Neural cell (in vitro differentiated cells): Measurements from ENCODE around the gene BIVM. TPM values are rescaled to one million over a fixed set of nuclear protein-coding genes. Genes with fewer than 3 reads are reported as not detected.
A peak's percentile ranks its signal among the peaks of the same experiment; 100 is the strongest.

Source experiments
- H2AFZ ChIP-seq: fragments of 200-600, 300-800 bp; sonication (generic), shearing (Covaris generic); 2 replicates; pipeline ENCODE4 v1.6.0; 2014; ENCODE audit warnings: low read depth, mild to moderate bottlenecking, antibody characterized with exemption, low read length, moderate library complexity
- H3F3A ChIP-seq: fragments of 200-600 bp; shearing (Covaris generic); 2 replicates; pipeline ENCODE4 v1.6.1; 2016; ENCODE audit warnings: mild to moderate bottlenecking, moderate library complexity, mixed read lengths, antibody characterized with exemption, low read length; ENCODE audit not compliant: insufficient read depth, poor library complexity, severe bottlenecking
- H3K27ac ChIP-seq: fragments of 200-600, 300-800 bp; sonication (generic), shearing (Covaris generic); 2 replicates; pipeline ENCODE4 v1.5.1; 2014; ENCODE audit warnings: mild to moderate bottlenecking, low read length, moderate library complexity
- H3K27me3 ChIP-seq: fragments of 300-800, 200-600 bp; sonication (generic), shearing (Covaris generic); 2 replicates; pipeline ENCODE4 v1.6.0; 2014; ENCODE audit warnings: mild to moderate bottlenecking, low read depth, low read length, moderate library complexity; ENCODE audit not compliant: insufficient read depth
- H3K36me3 ChIP-seq: fragments of 300-800, 200-600 bp; sonication (generic), shearing (Covaris generic); 2 replicates; pipeline ENCODE4 v1.5.1; 2014; ENCODE audit warnings: mild to moderate bottlenecking, antibody characterized with exemption, low read length, moderate library complexity; ENCODE audit not compliant: insufficient read depth
- H3K4me2 ChIP-seq: fragments of 300-800, 200-600 bp; sonication (generic), shearing (Covaris generic); 2 replicates; pipeline ENCODE4 v1.6.0; 2014; ENCODE audit warnings: mild to moderate bottlenecking, low read length
- H3K4me3 ChIP-seq: fragments of 300-800, 200-600 bp; sonication (generic), shearing (Covaris generic); 2 replicates; pipeline ENCODE4 v1.5.1; 2014; ENCODE audit warnings: mild to moderate bottlenecking, low read length, moderate library complexity
- H3K79me2 ChIP-seq: fragments of 200-600 bp; shearing (Covaris generic); replicated peaks from 2 replicates; pipeline ENCODE4 v1.6.0; 2014; ENCODE audit warnings: mild to moderate bottlenecking, low read length, moderate library complexity; ENCODE audit not compliant: insufficient read depth
- H3K9ac ChIP-seq: fragments of 300-800, 200-600 bp; sonication (generic), shearing (Covaris generic); 2 replicates; pipeline ENCODE4 v1.6.1; 2016; ENCODE audit warnings: mild to moderate bottlenecking, low read length, mixed read lengths
- H3K9me2 ChIP-seq: fragments of 200-600 bp; shearing (Covaris generic); 2 replicates; pipeline ENCODE4 v1.6.1; 2016; ENCODE audit warnings: mild to moderate bottlenecking, low read length, mixed read lengths; ENCODE audit not compliant: insufficient read depth
- H3K9me3 ChIP-seq: fragments of 200-600, 300-800 bp; sonication (generic), shearing (Covaris generic); 2 replicates; pipeline ENCODE4 v1.6.1; 2016; ENCODE audit warnings: mild to moderate bottlenecking, mixed run types, low read length, moderate library complexity, mixed read lengths
- H4K20me1 ChIP-seq: fragments of 200-600 bp; shearing (Covaris generic); 2 replicates; pipeline ENCODE4 v1.6.1; 2016; ENCODE audit warnings: mild to moderate bottlenecking, mixed run types; ENCODE audit not compliant: insufficient read depth
- CTCF ChIP-seq: fragments of 450-650 bp; IDR thresholded peaks from 2 replicates; pipeline ENCODE4 v1.5.1; 2014; ENCODE audit warnings: antibody characterized with exemption, mild to moderate bottlenecking, moderate library complexity; ENCODE audit not compliant: poor library complexity, severe bottlenecking
- EP300 ChIP-seq: fragments of 450-650 bp; conservative IDR thresholded peaks from 2 replicates; pipeline ENCODE4 v1.6.1; 2014; ENCODE audit warnings: antibody characterized with exemption, mild to moderate bottlenecking, moderate library complexity; ENCODE audit not compliant: poor library complexity, severe bottlenecking
- EZH2 ChIP-seq: fragments of 200-600, 300-800 bp; shearing (Covaris generic), sonication (generic); IDR thresholded peaks from 2 replicates; pipeline ENCODE4 v1.6.1; 2014; ENCODE audit warnings: antibody characterized with exemption, low read length, borderline replicate concordance, mild to moderate bottlenecking; ENCODE audit not compliant: insufficient read depth, poor library complexity, severe bottlenecking
- MXI1 ChIP-seq: fragments of 450-650 bp; conservative IDR thresholded peaks from 2 replicates; pipeline ENCODE4 v1.6.1; 2014; ENCODE audit warnings: antibody characterized with exemption, mild to moderate bottlenecking; ENCODE audit not compliant: poor library complexity, severe bottlenecking
- POLR2AphosphoS5 ChIP-seq: IDR thresholded peaks from 2 replicates; pipeline ENCODE4 v1.6.1; 2012
- RAD21 ChIP-seq: fragments of 450-650 bp; conservative IDR thresholded peaks from 2 replicates; pipeline ENCODE4 v1.6.1; 2014; ENCODE audit warnings: antibody characterized with exemption, mild to moderate bottlenecking, moderate library complexity
- REST ChIP-seq: IDR thresholded peaks from 2 replicates; pipeline ENCODE4 v1.6.1; 2012; ENCODE audit warnings: borderline replicate concordance
- SMC3 ChIP-seq: fragments of 450-650 bp; conservative IDR thresholded peaks from 2 replicates; pipeline ENCODE4 v1.6.1; 2014; ENCODE audit warnings: antibody characterized with exemption, mild to moderate bottlenecking, moderate library complexity; ENCODE audit not compliant: poor library complexity
- polyA plus RNA-seq: library from polyadenylated mRNA; depleted of rRNA; stranded (reverse); fragments of >200 nt; gene quantifications from 2 replicates; pipeline ENCODE4 v1.2.3, GENCODE V29; 2014

Gene BIVM
- polyA plus RNA-seq, 1 donor from 2014 or later: 60.7 TPM

- peak overlapping the region; percentile 65 for H3K27ac ChIP-seq
- peak overlapping the region; percentile 29 for H3K4me3 ChIP-seq
- no peak overlapping the region for H3K4me2 ChIP-seq
These were observed 30.0 kb upstream of the BIVM start for GRCh38 chr13:102768909-102769308.

GRCh38 chr13:102769679-102770078, 29.2 kb upstream of the BIVM start:
- TF ChIP-seq REST (no peak), CTCF (peak; percentile 44), SMC3 (peak; percentile 23), EZH2 (no peak), EP300 (no peak), MXI1 (no peak), RAD21 (peak; percentile 54)
- H3K4me3 ChIP-seq: peak overlapping the region; percentile 29

More at GRCh38 chr13:102768909-102769308, 30.0 kb upstream of the BIVM start:
- Histone ChIP-seq H3F3A (no peaks in the 10 kb centered on the region), H3K9ac (peak overlapping the region; percentile 17), H2AFZ (no peak overlapping the region), H4K20me1 (no peaks in the 10 kb centered on the region), H3K36me3 (no peaks in the 10 kb centered on the region), H3K9me3 (no peaks in the 10 kb centered on the region), H3K9me2 (no peaks in the 10 kb centered on the region), H3K27me3 (no peaks in the 10 kb centered on the region), H3K79me2 (no peaks in the 10 kb centered on the region)
- TF ChIP-seq EP300: peak; percentile 19
- no peak for TF ChIP-seq CTCF
- no peak for TF ChIP-seq POLR2AphosphoS5

More at GRCh38 chr13:102769679-102770078, 29.2 kb upstream of the BIVM start:
- Histone ChIP-seq H3K36me3 (no peaks in the 10 kb centered on the region), H3K9me3 (no peaks in the 10 kb centered on the region), H2AFZ (no peak overlapping the region), H3K9me2 (no peaks in the 10 kb centered on the region), H3K27me3 (no peaks in the 10 kb centered on the region), H3K79me2 (no peaks in the 10 kb centered on the region), H3K4me2 (peak overlapping the region; percentile 20), H3F3A (no peaks in the 10 kb centered on the region), H3K9ac (peak overlapping the region; percentile 17), H3K27ac (peak overlapping the region; percentile 65), H4K20me1 (no peaks in the 10 kb centered on the region)
